HEK293 (cell line): ENCODE data around the gene PIK3C2B.

Experiments
- CTCF ChIA-PET: fragments of 350-600 bp; formaldehyde crosslinking; extraction: SDS; loops from one replicate; lab custom pipeline; 2021; ENCODE audit warnings: antibody characterized with exemption; lab: Yijun Ruan, JAX
- POLR2A ChIA-PET: fragments of 300-600 bp; formaldehyde crosslinking; extraction: SDS; loops from one replicate; lab custom pipeline; 2020; ENCODE audit warnings: antibody characterized with exemption, inconsistent platforms; lab: Yijun Ruan, JAX
- H3K27ac ChIP-seq: fragments of 200-500 bp; sonication (Bioruptor generic); 2 replicates; pipeline ENCODE4 v1.5.1; 2014; ENCODE audit warnings: low read depth, low read length, control low read depth, inconsistent platforms; ENCODE audit errors: extremely low read depth
- H3K36me3 ChIP-seq, 2 experiments: fragments of 200-500 bp in 1 of 2; sonication (Bioruptor generic) in 1 of 2; 1 replicate in 1 of 2; 2 replicates in 1 of 2; pipeline ENCODE4 v1.5.1; 2014 to 2017; ENCODE audit warnings: inconsistent platforms in 2 of 2, low read length in 2 of 2; ENCODE audit not compliant: control insufficient read depth in 2 of 2, insufficient read depth in 1 of 2
- H3K4me1 ChIP-seq: fragments of 200-500 bp; sonication (Bioruptor generic); 2 replicates; pipeline ENCODE4 v1.5.1; 2014; ENCODE audit warnings: mild to moderate bottlenecking, low read length, inconsistent platforms; ENCODE audit not compliant: control insufficient read depth, insufficient read depth
- H3K4me3 ChIP-seq: 2 replicates; pipeline ENCODE4 v1.5.1; 2011; ENCODE audit warnings: low read depth, mild to moderate bottlenecking, control low read depth, low read length, moderate library complexity
- H3K9me3 ChIP-seq: fragments of 200-500 bp; sonication (Bioruptor generic); 2 replicates; pipeline ENCODE4 v1.5.1; 2014; ENCODE audit warnings: low read depth, low read length, inconsistent platforms; ENCODE audit not compliant: control insufficient read depth, insufficient read depth
- FEZF1 ChIP-seq: fragments of 450-650 bp; formaldehyde crosslinking; IDR thresholded peaks from 2 replicates; pipeline ENCODE4 v1.5.1; 2016; ENCODE audit warnings: missing biosample characterization, missing genetic modification characterization
- GFI1B ChIP-seq: fragments of 450-650 bp; formaldehyde crosslinking; IDR thresholded peaks from 2 replicates; pipeline ENCODE4 v1.5.1; 2016; ENCODE audit warnings: missing biosample characterization, missing genetic modification characterization
- KLF1 ChIP-seq: fragments of 450-650 bp; formaldehyde crosslinking; IDR thresholded peaks from 2 replicates; pipeline ENCODE4 v1.5.1; 2016; ENCODE audit warnings: missing biosample characterization, missing genetic modification characterization
- YY1 ChIP-seq: fragments of 450-650 bp; formaldehyde crosslinking; IDR thresholded peaks from 2 replicates; pipeline ENCODE4 v1.5.1; 2018; ENCODE audit warnings: missing biosample characterization, missing genetic modification characterization
- ZFHX2 ChIP-seq: fragments of 450-650 bp; formaldehyde crosslinking; conservative IDR thresholded peaks from 2 replicates; pipeline ENCODE4 v1.5.1; 2016; ENCODE audit warnings: missing biosample characterization, missing genetic modification characterization
- ZNF10 ChIP-seq: fragments of 450-650 bp; formaldehyde crosslinking; IDR thresholded peaks from 2 replicates; pipeline ENCODE4 v1.5.1; 2017; ENCODE audit warnings: missing biosample characterization, missing genetic modification characterization
- ZNF174 ChIP-seq: fragments of 450-650 bp; formaldehyde crosslinking; IDR thresholded peaks from 2 replicates; pipeline ENCODE4 v1.5.0; 2017; ENCODE audit warnings: missing biosample characterization, mild to moderate bottlenecking, missing genetic modification characterization
- ZNF341 ChIP-seq: fragments of 450-650 bp; formaldehyde crosslinking; IDR thresholded peaks from 2 replicates; pipeline ENCODE4; 2016; ENCODE audit warnings: low read depth, missing biosample characterization, missing genetic modification characterization
- ZNF37A ChIP-seq: fragments of 450-650 bp; IDR thresholded peaks from 2 replicates; pipeline ENCODE4 v1.5.1; 2018; ENCODE audit warnings: missing biosample characterization, missing genetic modification characterization
- ZNF423 ChIP-seq: fragments of 450-650 bp; formaldehyde crosslinking; IDR thresholded peaks from 2 replicates; pipeline ENCODE4 v1.5.1; 2016; ENCODE audit warnings: missing biosample characterization, missing genetic modification characterization
- ZNF621 ChIP-seq: fragments of 450-650 bp; formaldehyde crosslinking; IDR thresholded peaks from 2 replicates; pipeline ENCODE4 v1.5.1; 2017; ENCODE audit warnings: missing biosample characterization, missing genetic modification characterization
- ZNF660 ChIP-seq: fragments of 450-650 bp; IDR thresholded peaks from 2 replicates; pipeline ENCODE4 v1.5.1; 2018; ENCODE audit warnings: missing biosample characterization, mild to moderate bottlenecking, missing genetic modification characterization
- ZNF777 ChIP-seq: fragments of 450-650 bp; formaldehyde crosslinking; IDR thresholded peaks from 2 replicates; pipeline ENCODE4 v1.5.1; 2017; ENCODE audit warnings: missing biosample characterization, missing genetic modification characterization, borderline replicate concordance
- ZNF785 ChIP-seq: fragments of 450-650 bp; formaldehyde crosslinking; IDR thresholded peaks from 2 replicates; pipeline ENCODE4 v1.5.1; 2016; ENCODE audit warnings: missing biosample characterization, missing genetic modification characterization
- ZSCAN30 ChIP-seq: fragments of 450-650 bp; IDR thresholded peaks from 2 replicates; pipeline ENCODE4 v1.5.1; 2018; ENCODE audit warnings: missing biosample characterization, mild to moderate bottlenecking, missing genetic modification characterization, moderate library complexity
- ZXDB ChIP-seq: fragments of 450-650 bp; formaldehyde crosslinking; IDR thresholded peaks from 2 replicates; pipeline ENCODE4 v1.5.1; 2016; ENCODE audit warnings: missing biosample characterization, missing genetic modification characterization
- TF ChIP-seq, protein P1 (sequence below): fragments of 450-650 bp; formaldehyde crosslinking; IDR thresholded peaks from 2 replicates; pipeline ENCODE4 v1.5.1; 2016; ENCODE audit warnings: missing biosample characterization, missing genetic modification characterization
- TF ChIP-seq, protein P2 (sequence below): fragments of 450-650 bp; IDR thresholded peaks from 2 replicates; pipeline ENCODE4 v1.5.1; 2018; ENCODE audit warnings: missing biosample characterization, mild to moderate bottlenecking, missing genetic modification characterization
- TF ChIP-seq, protein P3 (sequence below): fragments of 450-650 bp; formaldehyde crosslinking; optimal IDR thresholded peaks from 2 replicates; pipeline ENCODE3; 2016; ENCODE audit warnings: missing biosample characterization, mild to moderate bottlenecking, missing genetic modification characterization
- TF ChIP-seq, protein P4 (sequence below): fragments of 450-650 bp; formaldehyde crosslinking; conservative IDR thresholded peaks from 2 replicates; pipeline ENCODE4 v1.5.1; 2016; ENCODE audit warnings: low read depth, missing biosample characterization, missing genetic modification characterization
- TF ChIP-seq, protein P5 (sequence below): fragments of 450-650 bp; formaldehyde crosslinking; IDR thresholded peaks from 2 replicates; pipeline ENCODE4 v1.5.1; 2016; ENCODE audit warnings: missing biosample characterization, missing genetic modification characterization
- TF ChIP-seq, protein P6 (sequence below): fragments of 450-650 bp; formaldehyde crosslinking; IDR thresholded peaks from 2 replicates; pipeline ENCODE4 v1.5.1; 2016; ENCODE audit warnings: missing biosample characterization, missing genetic modification characterization

PIK3C2B gene

DNA sequence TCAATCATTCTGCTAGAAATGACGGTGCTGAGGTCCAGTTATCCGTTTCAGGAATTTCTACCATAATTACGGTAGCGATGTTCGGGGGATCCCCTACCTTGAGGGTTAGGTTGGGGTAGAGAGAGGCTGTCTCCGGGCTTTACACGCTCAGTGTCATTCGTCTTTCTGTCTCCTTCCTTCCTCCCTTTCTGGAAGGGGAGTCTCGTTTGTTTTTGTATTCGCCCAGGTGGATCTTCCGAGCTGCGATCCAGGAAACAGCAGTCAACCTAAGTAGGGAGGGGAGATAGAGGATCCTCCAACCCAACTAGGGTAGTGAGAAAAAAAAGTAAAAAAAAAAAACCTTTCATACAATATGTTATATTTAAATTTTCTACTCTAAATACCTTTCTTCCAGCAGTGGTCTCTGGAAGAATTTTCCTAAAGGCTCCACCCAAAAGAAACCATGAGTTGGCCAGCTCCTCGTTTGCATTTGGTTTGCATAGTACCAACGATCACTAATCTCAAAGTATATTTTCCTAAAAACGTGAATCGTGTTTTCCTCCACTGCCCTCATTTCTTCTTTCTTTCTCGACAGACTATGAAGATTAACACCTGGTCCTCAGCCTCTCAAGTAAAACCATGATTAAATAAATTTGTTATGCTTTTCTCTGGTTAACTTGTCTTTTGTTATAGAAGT lies 611 bp upstream of the PIK3C2B start (continued):
- TF ChIP-seq, protein P1, sequence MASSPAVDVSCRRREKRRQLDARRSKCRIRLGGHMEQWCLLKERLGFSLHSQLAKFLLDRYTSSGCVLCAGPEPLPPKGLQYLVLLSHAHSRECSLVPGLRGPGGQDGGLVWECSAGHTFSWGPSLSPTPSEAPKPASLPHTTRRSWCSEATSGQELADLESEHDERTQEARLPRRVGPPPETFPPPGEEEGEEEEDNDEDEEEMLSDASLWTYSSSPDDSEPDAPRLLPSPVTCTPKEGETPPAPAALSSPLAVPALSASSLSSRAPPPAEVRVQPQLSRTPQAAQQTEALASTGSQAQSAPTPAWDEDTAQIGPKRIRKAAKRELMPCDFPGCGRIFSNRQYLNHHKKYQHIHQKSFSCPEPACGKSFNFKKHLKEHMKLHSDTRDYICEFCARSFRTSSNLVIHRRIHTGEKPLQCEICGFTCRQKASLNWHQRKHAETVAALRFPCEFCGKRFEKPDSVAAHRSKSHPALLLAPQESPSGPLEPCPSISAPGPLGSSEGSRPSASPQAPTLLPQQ (tag by site-specific recombination): 0 out of 2 replicates have a peak, but pooled peaks have one; percentile 7
- TF ChIP-seq, protein P2, sequence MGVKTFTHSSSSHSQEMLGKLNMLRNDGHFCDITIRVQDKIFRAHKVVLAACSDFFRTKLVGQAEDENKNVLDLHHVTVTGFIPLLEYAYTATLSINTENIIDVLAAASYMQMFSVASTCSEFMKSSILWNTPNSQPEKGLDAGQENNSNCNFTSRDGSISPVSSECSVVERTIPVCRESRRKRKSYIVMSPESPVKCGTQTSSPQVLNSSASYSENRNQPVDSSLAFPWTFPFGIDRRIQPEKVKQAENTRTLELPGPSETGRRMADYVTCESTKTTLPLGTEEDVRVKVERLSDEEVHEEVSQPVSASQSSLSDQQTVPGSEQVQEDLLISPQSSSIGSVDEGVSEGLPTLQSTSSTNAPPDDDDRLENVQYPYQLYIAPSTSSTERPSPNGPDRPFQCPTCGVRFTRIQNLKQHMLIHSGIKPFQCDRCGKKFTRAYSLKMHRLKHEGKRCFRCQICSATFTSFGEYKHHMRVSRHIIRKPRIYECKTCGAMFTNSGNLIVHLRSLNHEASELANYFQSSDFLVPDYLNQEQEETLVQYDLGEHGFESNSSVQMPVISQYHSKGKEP: 0 out of 2 replicates have a peak, but pooled peaks have one; percentile 7

DNA sequence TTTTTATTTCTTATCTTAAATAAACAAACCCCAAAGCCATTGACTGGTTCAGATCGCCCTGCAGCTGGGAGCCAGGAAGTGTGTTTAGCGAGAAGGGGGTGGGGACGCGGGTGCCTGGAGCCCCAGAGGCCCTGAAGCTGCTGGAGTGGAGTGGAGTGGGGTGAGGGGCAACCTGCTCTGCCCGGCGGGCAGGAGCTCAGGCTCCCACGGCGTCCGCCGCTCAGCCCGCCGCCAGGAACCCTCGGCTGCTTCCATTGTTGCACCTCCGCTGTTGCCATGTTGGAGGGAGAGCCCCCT lies 673 bp downstream of the PIK3C2B start:
- H3K4me3 ChIP-seq: peak overlapping the region; percentile 80
- ChIA-PET CTCF (interaction anchor here (0.5 to 19.1 kb wide), 14 partner anchors 9 to 313 kb away, joined by 3 to 314 read pairs (median 7); no protein-coding TSS in a partner anchor), POLR2A (interaction anchor here (0.6 to 4.2 kb wide), 13 partner anchors 9 to 313 kb away, joined by 3 to 20 read pairs (median 5); partner anchors contain the start of gene MDM4)
- H3K36me3 ChIP-seq: no peaks in the 10 kb centered on the region
- peak overlapping the region; percentile 90 for H3K27ac ChIP-seq
- peaks cover 5% of the 10 kb centered on the region for H3K4me1 ChIP-seq
- no peaks in the 10 kb centered on the region for H3K9me3 ChIP-seq
- no peak for TF ChIP-seq KLF1 (tag by site-specific recombination)
- 0 out of 2 replicates have a peak, but pooled peaks have one; percentile 42 for TF ChIP-seq ZNF423 (tag by site-specific recombination)
- no peak for TF ChIP-seq ZNF37A (tag by site-specific recombination)
- 0 out of 2 replicates have a peak, but pooled peaks have one; percentile 6 for TF ChIP-seq ZFHX2
- TF ChIP-seq, protein P3, sequence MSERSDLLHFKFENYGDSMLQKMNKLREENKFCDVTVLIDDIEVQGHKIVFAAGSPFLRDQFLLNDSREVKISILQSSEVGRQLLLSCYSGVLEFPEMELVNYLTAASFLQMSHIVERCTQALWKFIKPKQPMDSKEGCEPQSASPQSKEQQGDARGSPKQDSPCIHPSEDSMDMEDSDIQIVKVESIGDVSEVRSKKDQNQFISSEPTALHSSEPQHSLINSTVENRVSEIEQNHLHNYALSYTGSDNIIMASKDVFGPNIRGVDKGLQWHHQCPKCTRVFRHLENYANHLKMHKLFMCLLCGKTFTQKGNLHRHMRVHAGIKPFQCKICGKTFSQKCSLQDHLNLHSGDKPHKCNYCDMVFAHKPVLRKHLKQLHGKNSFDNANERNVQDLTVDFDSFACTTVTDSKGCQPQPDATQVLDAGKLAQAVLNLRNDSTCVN (tag by site-specific recombination): no peak
- TF ChIP-seq, protein P4, sequence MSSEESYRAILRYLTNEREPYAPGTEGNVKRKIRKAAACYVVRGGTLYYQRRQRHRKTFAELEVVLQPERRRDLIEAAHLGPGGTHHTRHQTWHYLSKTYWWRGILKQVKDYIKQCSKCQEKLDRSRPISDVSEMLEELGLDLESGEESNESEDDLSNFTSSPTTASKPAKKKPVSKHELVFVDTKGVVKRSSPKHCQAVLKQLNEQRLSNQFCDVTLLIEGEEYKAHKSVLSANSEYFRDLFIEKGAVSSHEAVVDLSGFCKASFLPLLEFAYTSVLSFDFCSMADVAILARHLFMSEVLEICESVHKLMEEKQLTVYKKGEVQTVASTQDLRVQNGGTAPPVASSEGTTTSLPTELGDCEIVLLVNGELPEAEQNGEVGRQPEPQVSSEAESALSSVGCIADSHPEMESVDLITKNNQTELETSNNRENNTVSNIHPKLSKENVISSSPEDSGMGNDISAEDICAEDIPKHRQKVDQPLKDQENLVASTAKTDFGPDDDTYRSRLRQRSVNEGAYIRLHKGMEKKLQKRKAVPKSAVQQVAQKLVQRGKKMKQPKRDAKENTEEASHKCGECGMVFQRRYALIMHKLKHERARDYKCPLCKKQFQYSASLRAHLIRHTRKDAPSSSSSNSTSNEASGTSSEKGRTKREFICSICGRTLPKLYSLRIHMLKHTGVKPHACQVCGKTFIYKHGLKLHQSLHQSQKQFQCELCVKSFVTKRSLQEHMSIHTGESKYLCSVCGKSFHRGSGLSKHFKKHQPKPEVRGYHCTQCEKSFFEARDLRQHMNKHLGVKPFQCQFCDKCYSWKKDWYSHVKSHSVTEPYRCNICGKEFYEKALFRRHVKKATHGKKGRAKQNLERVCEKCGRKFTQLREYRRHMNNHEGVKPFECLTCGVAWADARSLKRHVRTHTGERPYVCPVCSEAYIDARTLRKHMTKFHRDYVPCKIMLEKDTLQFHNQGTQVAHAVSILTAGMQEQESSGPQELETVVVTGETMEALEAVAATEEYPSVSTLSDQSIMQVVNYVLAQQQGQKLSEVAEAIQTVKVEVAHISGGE (tag by site-specific recombination): 0 out of 2 replicates have a peak, but pooled peaks have one; percentile 10
- TF ChIP-seq FEZF1: no peak
- TF ChIP-seq ZNF660: peak; percentile 28; the same call in 1 of the 2 replicates
- TF ChIP-seq, protein P5, sequence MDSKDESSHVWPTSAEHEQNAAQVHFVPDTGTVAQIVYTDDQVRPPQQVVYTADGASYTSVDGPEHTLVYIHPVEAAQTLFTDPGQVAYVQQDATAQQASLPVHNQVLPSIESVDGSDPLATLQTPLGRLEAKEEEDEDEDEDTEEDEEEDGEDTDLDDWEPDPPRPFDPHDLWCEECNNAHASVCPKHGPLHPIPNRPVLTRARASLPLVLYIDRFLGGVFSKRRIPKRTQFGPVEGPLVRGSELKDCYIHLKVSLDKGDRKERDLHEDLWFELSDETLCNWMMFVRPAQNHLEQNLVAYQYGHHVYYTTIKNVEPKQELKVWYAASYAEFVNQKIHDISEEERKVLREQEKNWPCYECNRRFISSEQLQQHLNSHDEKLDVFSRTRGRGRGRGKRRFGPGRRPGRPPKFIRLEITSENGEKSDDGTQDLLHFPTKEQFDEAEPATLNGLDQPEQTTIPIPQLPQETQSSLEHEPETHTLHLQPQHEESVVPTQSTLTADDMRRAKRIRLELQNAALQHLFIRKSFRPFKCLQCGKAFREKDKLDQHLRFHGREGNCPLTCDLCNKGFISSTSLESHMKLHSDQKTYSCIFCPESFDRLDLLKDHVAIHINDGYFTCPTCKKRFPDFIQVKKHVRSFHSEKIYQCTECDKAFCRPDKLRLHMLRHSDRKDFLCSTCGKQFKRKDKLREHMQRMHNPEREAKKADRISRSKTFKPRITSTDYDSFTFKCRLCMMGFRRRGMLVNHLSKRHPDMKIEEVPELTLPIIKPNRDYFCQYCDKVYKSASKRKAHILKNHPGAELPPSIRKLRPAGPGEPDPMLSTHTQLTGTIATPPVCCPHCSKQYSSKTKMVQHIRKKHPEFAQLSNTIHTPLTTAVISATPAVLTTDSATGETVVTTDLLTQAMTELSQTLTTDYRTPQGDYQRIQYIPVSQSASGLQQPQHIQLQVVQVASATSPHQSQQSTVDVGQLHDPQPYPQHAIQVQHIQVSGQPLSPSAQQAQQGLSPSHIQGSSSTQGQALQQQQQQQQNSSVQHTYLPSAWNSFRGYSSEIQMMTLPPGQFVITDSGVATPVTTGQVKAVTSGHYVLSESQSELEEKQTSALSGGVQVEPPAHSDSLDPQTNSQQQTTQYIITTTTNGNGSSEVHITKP (tag by site-specific recombination): peak; percentile 94
- no peak for TF ChIP-seq ZNF174 (tag by site-specific recombination)
- peak; percentile 4; the same call in 1 of the 2 replicates for TF ChIP-seq ZXDB (tag by site-specific recombination)
- TF ChIP-seq ZNF785: 0 out of 2 replicates have a peak, but pooled peaks have one; percentile 30
- 0 out of 2 replicates have a peak, but pooled peaks have one; percentile 40 for TF ChIP-seq ZNF341 (tag by site-specific recombination)
- peak; percentile 41; the same call in 1 of the 2 replicates for TF ChIP-seq ZSCAN30 (tag by site-specific recombination)
- TF ChIP-seq ZNF777 (tag by site-specific recombination): no peak
- TF ChIP-seq ZNF621 (tag by site-specific recombination): no peak
- TF ChIP-seq YY1 (tag by site-specific recombination): peak; percentile 44
- TF ChIP-seq, protein P6, sequence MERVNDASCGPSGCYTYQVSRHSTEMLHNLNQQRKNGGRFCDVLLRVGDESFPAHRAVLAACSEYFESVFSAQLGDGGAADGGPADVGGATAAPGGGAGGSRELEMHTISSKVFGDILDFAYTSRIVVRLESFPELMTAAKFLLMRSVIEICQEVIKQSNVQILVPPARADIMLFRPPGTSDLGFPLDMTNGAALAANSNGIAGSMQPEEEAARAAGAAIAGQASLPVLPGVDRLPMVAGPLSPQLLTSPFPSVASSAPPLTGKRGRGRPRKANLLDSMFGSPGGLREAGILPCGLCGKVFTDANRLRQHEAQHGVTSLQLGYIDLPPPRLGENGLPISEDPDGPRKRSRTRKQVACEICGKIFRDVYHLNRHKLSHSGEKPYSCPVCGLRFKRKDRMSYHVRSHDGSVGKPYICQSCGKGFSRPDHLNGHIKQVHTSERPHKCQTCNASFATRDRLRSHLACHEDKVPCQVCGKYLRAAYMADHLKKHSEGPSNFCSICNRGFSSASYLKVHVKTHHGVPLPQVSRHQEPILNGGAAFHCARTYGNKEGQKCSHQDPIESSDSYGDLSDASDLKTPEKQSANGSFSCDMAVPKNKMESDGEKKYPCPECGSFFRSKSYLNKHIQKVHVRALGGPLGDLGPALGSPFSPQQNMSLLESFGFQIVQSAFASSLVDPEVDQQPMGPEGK: 0 out of 2 replicates have a peak, but pooled peaks have one; percentile 63
- TF ChIP-seq ZNF10 (tag by site-specific recombination): 0 out of 2 replicates have a peak, but pooled peaks have one; percentile 9
- no peak for TF ChIP-seq GFI1B
